Smooth muscle cell (in vitro differentiated cells): ENCODE measurements around the gene DGCR8. TPM values are rescaled to one million over a fixed set of nuclear protein-coding genes. Genes with fewer than 3 reads are reported as not detected.

Experiments
- DNase-seq: peaks from one replicate; lab custom pipeline; 2025; ENCODE audit not compliant: unreplicated experiment; lab: John Stamatoyannopoulos, UW
- H2AFZ ChIP-seq: fragments of 200-600 bp; sonication (generic); 2 replicates; pipeline ENCODE4 v1.6.0; 2016; ENCODE audit warnings: antibody characterized with exemption, low read depth, mild to moderate bottlenecking
- H3F3A ChIP-seq: fragments of 200-600 bp; sonication (generic); 2 replicates; pipeline ENCODE4 v1.6.0; 2017; ENCODE audit warnings: antibody characterized with exemption, low read depth
- H3K27ac ChIP-seq: fragments of 200-600 bp; sonication (generic); 2 replicates; pipeline ENCODE4 v1.5.1; 2016; ENCODE audit warnings: low read depth, mild to moderate bottlenecking
- H3K27me3 ChIP-seq: fragments of 200-600 bp; sonication (generic); 2 replicates; pipeline ENCODE4 v1.6.1; 2016; ENCODE audit warnings: low read depth, mild to moderate bottlenecking
- H3K36me3 ChIP-seq: fragments of 200-600 bp; sonication (generic); 2 replicates; pipeline ENCODE4 v1.5.1; 2016; ENCODE audit warnings: low read depth
- H3K4me1 ChIP-seq: fragments of 200-600 bp; sonication (generic); 2 replicates; pipeline ENCODE4 v1.5.1; 2016; ENCODE audit warnings: low read depth
- H3K4me2 ChIP-seq: fragments of 200-600 bp; sonication (generic); 2 replicates; pipeline ENCODE4 v1.6.0; 2016; ENCODE audit warnings: mild to moderate bottlenecking
- H3K4me3 ChIP-seq: fragments of 200-600 bp; sonication (generic); 2 replicates; pipeline ENCODE4 v1.5.1; 2016; ENCODE audit warnings: mild to moderate bottlenecking
- H3K79me2 ChIP-seq: fragments of 200-600 bp; sonication (generic); 2 replicates; pipeline ENCODE4 v1.6.0; 2016; ENCODE audit warnings: low read depth, mild to moderate bottlenecking
- H3K9ac ChIP-seq: fragments of 200-600 bp; sonication (generic); 2 replicates; pipeline ENCODE4 v1.6.0; 2016; ENCODE audit warnings: low read depth
- H3K9me3 ChIP-seq: fragments of 200-600 bp; sonication (generic); replicated peaks from 2 replicates; pipeline ENCODE4 v1.5.1; 2016; ENCODE audit warnings: low read depth
- H4K20me1 ChIP-seq: fragments of 200-600 bp; sonication (generic); 2 replicates; pipeline ENCODE4 v1.6.0; 2016; ENCODE audit warnings: low read depth
- CTCF ChIP-seq: fragments of 200-600 bp; sonication (generic); IDR thresholded peaks from 2 replicates; pipeline ENCODE4 v1.5.1; 2017; ENCODE audit warnings: borderline replicate concordance, mild to moderate bottlenecking, antibody characterized with exemption; ENCODE audit not compliant: insufficient read depth, poor library complexity, severe bottlenecking
- WGBS: methylation state at CpG from one replicate; pipeline ENCODE4 v1.1.7; 2016; ENCODE audit warnings: low lambda C conversion rate; 5-methylcytosine and 5-hydroxymethylcytosine counted together
- polyA plus RNA-seq: library from polyadenylated mRNA; unstranded; fragments of >200 nt; fragmentation: Nextera tagmentation; extraction: Ambion mirVana; gene quantifications from 2 replicates; pipeline ENCODE4 v1.2.1, GENCODE V29; 2016
- total RNA-seq: library from RNA; depleted of rRNA; stranded (reverse); fragments of >200 nt; gene quantifications from 2 replicates; pipeline ENCODE4 v1.2.3, GENCODE V29; 2014

DGCR8 gene
- total and polyA plus RNA-seq, 2 experiments from 2014 or later: 6.5 to 9.7 TPM

- Histone ChIP-seq H3K79me2 (no peaks in the 10 kb centered on the region), H3K36me3 (no peaks in the 10 kb centered on the region), H3K4me3 (no peak overlapping the region), H4K20me1 (peaks cover 14% of the 10 kb centered on the region), H3K9me3 (no peaks in the 10 kb centered on the region), H3K27ac (no peak overlapping the region), H2AFZ (no peak overlapping the region), H3K4me1 (no peaks in the 10 kb centered on the region), H3F3A (no peaks in the 10 kb centered on the region), H3K27me3 (no peaks in the 10 kb centered on the region), H3K9ac (no peak overlapping the region), H3K4me2 (no peak overlapping the region)
- TF ChIP-seq CTCF: no peak
- WGBS: 97% methylated on average over 13 of the region's 18 CpGs
- DNase-seq: no peak
Measured at GRCh38 chr22:20148414-20148813, 68.4 kb downstream of the DGCR8 start.

- Histone ChIP-seq H3K4me2 (no peak overlapping the region), H3K79me2 (no peaks in the 10 kb centered on the region), H2AFZ (no peak overlapping the region), H3K36me3 (no peaks in the 10 kb centered on the region), H3K4me1 (no peaks in the 10 kb centered on the region), H4K20me1 (peaks cover 14% of the 10 kb centered on the region), H3K27ac (no peak overlapping the region), H3K27me3 (no peaks in the 10 kb centered on the region), H3K4me3 (no peak overlapping the region), H3K9me3 (no peaks in the 10 kb centered on the region), H3K9ac (no peak overlapping the region), H3F3A (no peaks in the 10 kb centered on the region)
- no peak for TF ChIP-seq CTCF
- DNase-seq: no peak
- WGBS: 92% methylated on average over 29 of the region's 32 CpGs
Measured at GRCh38 chr22:20149257-20150250, 69.5 kb downstream of the DGCR8 start.

- H2AFZ ChIP-seq: no peak within 1 kb of the TSS
- 85% methylated on average over 8 of the region's 14 CpGs for WGBS
- TF ChIP-seq CTCF: no peak
- H3K4me2 ChIP-seq: no peak within 1 kb of the TSS
- H3K27me3 ChIP-seq: no peaks in the 10 kb centered on the region
- H3K4me3 ChIP-seq: no peak within 1 kb of the TSS
- H3F3A ChIP-seq: no peaks in the 10 kb centered on the region
- no peaks in the 10 kb centered on the region for H3K79me2 ChIP-seq
- peaks cover 12% of the 10 kb centered on the region for H4K20me1 ChIP-seq
- DNase-seq: no peak
- no peaks in the 10 kb centered on the region for H3K9me3 ChIP-seq
- H3K36me3 ChIP-seq: no peaks in the 10 kb centered on the region
- H3K4me1 ChIP-seq: no peaks in the 10 kb centered on the region
- H3K9ac ChIP-seq: no peak within 1 kb of the TSS
- H3K27ac ChIP-seq: no peak within 1 kb of the TSS
Measured at GRCh38 chr22:20150381-20151275, 70.6 kb downstream of the DGCR8 start, which contains the start of gene CCDC188. TSS of gene CCDC188 (minus strand) at chr22:20151055. CDS start at chr22:20150986, 69 bp downstream.
